ENCODE results near the gene HBE1.
A peak's percentile ranks its signal among the peaks of the same experiment; 100 is the strongest.

HBE1 gene

GRCh38 chr11:5232176-5232575, 37.6 kb downstream of the HBE1 start:
- no peak for DNase-seq

- no peak for DNase-seq
These were observed 38.6 kb downstream of the HBE1 start for GRCh38 chr11:5231111-5231510.

- no peak for DNase-seq
These were observed 39.5 kb downstream of the HBE1 start for GRCh38 chr11:5230266-5230665.

GRCh38 chr11:5229796-5230195, 39.9 kb downstream of the HBE1 start:
- DNase-seq = no peak

GRCh38 chr11:5229356-5229755, 40.4 kb downstream of the HBE1 start:
- no peak for DNase-seq

- no peak for DNase-seq
These were observed 41.6 kb downstream of the HBE1 start for GRCh38 chr11:5228124-5228523.

- no peak for DNase-seq
These were observed 42.1 kb downstream of the HBE1 start for GRCh38 chr11:5227681-5228080.

- DNase-seq = peak; percentile 16
These were observed 42.9 kb downstream of the HBE1 start, which contains the start of gene HBB for GRCh38 chr11:5226732-5227310. Gene HBB, minus strand, starts transcription at chr11:5227071. Its CDS starts 50 bp downstream, at chr11:5227021.

GRCh38 chr11:5225480-5225871, 44.3 kb downstream of the HBE1 start:
- DNase-seq = no peak

GRCh38 chr11:5224538-5225479, 44.9 kb downstream of the HBE1 start:
- no peak for DNase-seq

GRCh38 chr11:5223686-5224085, 46.1 kb downstream of the HBE1 start:
- DNase-seq = no peak

GRCh38 chr11:5223146-5223545, 46.6 kb downstream of the HBE1 start:
- DNase-seq = no peak

All from SHP77 treated with DMSO at 0.1 percent for 48 hours (cell line).